HEK293 (cell line): ENCODE results near the gene DLG2.

Experiments
- PBX3 ChIP-seq: sonication (generic); formaldehyde crosslinking; IDR thresholded peaks from 2 replicates; pipeline ENCODE4 v1.8.1; 2022; ENCODE audit warnings: mild to moderate bottlenecking, moderate library complexity, missing genetic modification reagents
- TCF7L2 ChIP-seq: IDR thresholded peaks from 2 replicates; pipeline ENCODE4 v1.6.1; 2011; ENCODE audit warnings: low read depth, mild to moderate bottlenecking, inconsistent platforms, low read length, moderate library complexity, borderline replicate concordance
- ZNF585B ChIP-seq: fragments of 450-650 bp; formaldehyde crosslinking; IDR thresholded peaks from 2 replicates; pipeline ENCODE4 v1.5.1; 2016; ENCODE audit warnings: missing biosample characterization, missing genetic modification characterization
- ZSCAN4 ChIP-seq: fragments of 450-650 bp; formaldehyde crosslinking; IDR thresholded peaks from 2 replicates; pipeline ENCODE4 v1.5.1; 2017; ENCODE audit warnings: missing biosample characterization, missing genetic modification characterization

- TF ChIP-seq TCF7L2, result no peak
- no peak for TF ChIP-seq ZSCAN4 (tag by site-specific recombination)
- no peak for TF ChIP-seq PBX3 (CRISPR knock-in tag)
- no peak for TF ChIP-seq ZNF585B (tag by site-specific recombination)
Measured at GRCh38 chr11:85094795-85095194, 532.3 kb downstream of the DLG2 start.
